ENCODE measurements around the gene CXCL14. TPM values are rescaled to one million over a fixed set of nuclear protein-coding genes. Genes with fewer than 3 reads are reported as not detected.

Gene CXCL14
- total RNA-seq, 2 donors from 2014 or later: 0.20 to 0.44 TPM

DNA sequence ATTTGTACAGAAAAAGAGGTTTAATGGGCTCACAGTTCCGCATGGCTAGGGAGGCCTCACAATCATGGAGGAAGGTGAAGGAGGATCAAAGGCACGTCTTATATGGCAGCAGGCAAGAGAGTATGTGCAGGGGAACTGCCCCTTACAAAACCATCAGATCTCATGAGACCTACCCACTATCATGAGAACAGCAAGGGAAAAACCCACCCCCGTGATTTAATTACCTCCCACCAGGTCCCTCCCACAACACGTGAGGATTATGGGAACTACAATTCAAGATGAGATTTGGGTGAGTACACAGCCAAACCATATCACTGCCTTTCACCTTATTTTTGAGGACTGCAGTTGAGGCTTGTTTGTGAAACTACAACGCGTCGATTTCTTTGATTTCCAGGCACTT is 22.2 kb downstream of the CXCL14 start:
- 89 to 94% methylated on average over 5 to 7 of the region's 7 CpGs for WGBS, 2 experiments (ENCODE audit: insufficient coverage in 1 of 2, insufficient read length in 1 of 2)
- TF ChIP-seq, protein P1, sequence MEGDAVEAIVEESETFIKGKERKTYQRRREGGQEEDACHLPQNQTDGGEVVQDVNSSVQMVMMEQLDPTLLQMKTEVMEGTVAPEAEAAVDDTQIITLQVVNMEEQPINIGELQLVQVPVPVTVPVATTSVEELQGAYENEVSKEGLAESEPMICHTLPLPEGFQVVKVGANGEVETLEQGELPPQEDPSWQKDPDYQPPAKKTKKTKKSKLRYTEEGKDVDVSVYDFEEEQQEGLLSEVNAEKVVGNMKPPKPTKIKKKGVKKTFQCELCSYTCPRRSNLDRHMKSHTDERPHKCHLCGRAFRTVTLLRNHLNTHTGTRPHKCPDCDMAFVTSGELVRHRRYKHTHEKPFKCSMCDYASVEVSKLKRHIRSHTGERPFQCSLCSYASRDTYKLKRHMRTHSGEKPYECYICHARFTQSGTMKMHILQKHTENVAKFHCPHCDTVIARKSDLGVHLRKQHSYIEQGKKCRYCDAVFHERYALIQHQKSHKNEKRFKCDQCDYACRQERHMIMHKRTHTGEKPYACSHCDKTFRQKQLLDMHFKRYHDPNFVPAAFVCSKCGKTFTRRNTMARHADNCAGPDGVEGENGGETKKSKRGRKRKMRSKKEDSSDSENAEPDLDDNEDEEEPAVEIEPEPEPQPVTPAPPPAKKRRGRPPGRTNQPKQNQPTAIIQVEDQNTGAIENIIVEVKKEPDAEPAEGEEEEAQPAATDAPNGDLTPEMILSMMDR (conservative IDR thresholded peaks at IDR 0.05): no peak
- H3K4me3 Mint-ChIP-seq: no peak overlapping the region

DNA sequence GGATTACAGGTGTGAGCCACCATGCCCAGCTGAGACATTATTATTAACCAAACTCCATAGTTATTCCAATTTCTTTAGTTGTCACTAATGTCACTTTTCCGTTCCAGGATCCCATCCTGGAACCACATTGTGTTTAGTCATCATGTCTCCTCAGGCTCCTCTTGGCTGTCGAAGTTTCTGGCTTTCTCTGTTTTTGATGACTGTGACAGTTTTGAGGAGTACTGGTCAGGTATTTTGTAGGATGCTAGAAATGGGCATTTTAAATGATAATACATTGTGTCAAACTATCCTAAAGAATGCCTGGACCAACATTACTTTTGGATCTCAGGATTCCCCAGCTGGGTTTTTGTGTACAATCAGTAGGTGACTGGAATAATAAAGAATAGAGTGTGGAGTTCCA is 23.3 kb downstream of the CXCL14 start:
- Mint-ChIP-seq H3K9me3 (no peaks in the 10 kb centered on the region), H3K4me3 (no peak overlapping the region), H3K27ac (no peak overlapping the region), H3K36me3 (ENCODE audit: low read depth) (no peaks in the 10 kb centered on the region), H3K4me1 (no peaks in the 10 kb centered on the region), H3K27me3 (ENCODE audit: insufficient read depth) (peaks cover 66% of the 10 kb centered on the region)
- H3K4me3 ChIP-seq (ENCODE audit: low read length): no peak overlapping the region
- no peaks in the 10 kb centered on the region for H3K36me3 ChIP-seq (ENCODE audit: control insufficient read depth, insufficient read depth, low read length)
- peaks cover 40% of the 10 kb centered on the region for H3K27me3 ChIP-seq (ENCODE audit: control insufficient read depth, insufficient read depth, low read length, poor library complexity, severe bottlenecking)
- H3K9ac ChIP-seq (ENCODE audit: extremely low read depth, low read length, poor library complexity, severe bottlenecking): no peak overlapping the region
- no peaks in the 10 kb centered on the region for H3K4me1 ChIP-seq (ENCODE audit: control insufficient read depth, insufficient read depth, low read length)
- 89 to 92% methylated on average over 1 to 2 of the region's 2 CpGs for WGBS, 2 experiments (ENCODE audit: insufficient coverage in 1 of 2, insufficient read length in 1 of 2)
- TF ChIP-seq, protein P1 (conservative IDR thresholded peaks at IDR 0.05): no peak
- no peaks in the 10 kb centered on the region for H3K9me3 ChIP-seq (ENCODE audit: control insufficient read depth, low read length)
- no peak for DNase-seq
- H3K27ac ChIP-seq (ENCODE audit: low read depth, low read length): no peak overlapping the region

More for the DNA sequence above, 22.2 kb downstream of the CXCL14 start:
- H3K27me3 Mint-ChIP-seq (ENCODE audit: insufficient read depth): peaks cover 56% of the 10 kb centered on the region
- no peaks in the 10 kb centered on the region for H3K9me3 Mint-ChIP-seq
- H3K27ac ChIP-seq (ENCODE audit: low read depth, low read length): no peak overlapping the region
- H3K4me3 ChIP-seq (ENCODE audit: low read length): no peak overlapping the region
- peaks cover 4% of the 10 kb centered on the region for H3K4me1 Mint-ChIP-seq
- no peaks in the 10 kb centered on the region for H3K9me3 ChIP-seq (ENCODE audit: control insufficient read depth, low read length)
- no peak overlapping the region for H3K27ac Mint-ChIP-seq
- no peaks in the 10 kb centered on the region for H3K4me1 ChIP-seq (ENCODE audit: control insufficient read depth, insufficient read depth, low read length)
- DNase-seq: no peak
- H3K27me3 ChIP-seq (ENCODE audit: control insufficient read depth, insufficient read depth, low read length, poor library complexity, severe bottlenecking): peaks cover 30% of the 10 kb centered on the region
- H3K9ac ChIP-seq (ENCODE audit: extremely low read depth, low read length, poor library complexity, severe bottlenecking): no peak overlapping the region
- H3K36me3 Mint-ChIP-seq (ENCODE audit: low read depth): no peaks in the 10 kb centered on the region
- no peaks in the 10 kb centered on the region for H3K36me3 ChIP-seq (ENCODE audit: control insufficient read depth, insufficient read depth, low read length)

DNA sequence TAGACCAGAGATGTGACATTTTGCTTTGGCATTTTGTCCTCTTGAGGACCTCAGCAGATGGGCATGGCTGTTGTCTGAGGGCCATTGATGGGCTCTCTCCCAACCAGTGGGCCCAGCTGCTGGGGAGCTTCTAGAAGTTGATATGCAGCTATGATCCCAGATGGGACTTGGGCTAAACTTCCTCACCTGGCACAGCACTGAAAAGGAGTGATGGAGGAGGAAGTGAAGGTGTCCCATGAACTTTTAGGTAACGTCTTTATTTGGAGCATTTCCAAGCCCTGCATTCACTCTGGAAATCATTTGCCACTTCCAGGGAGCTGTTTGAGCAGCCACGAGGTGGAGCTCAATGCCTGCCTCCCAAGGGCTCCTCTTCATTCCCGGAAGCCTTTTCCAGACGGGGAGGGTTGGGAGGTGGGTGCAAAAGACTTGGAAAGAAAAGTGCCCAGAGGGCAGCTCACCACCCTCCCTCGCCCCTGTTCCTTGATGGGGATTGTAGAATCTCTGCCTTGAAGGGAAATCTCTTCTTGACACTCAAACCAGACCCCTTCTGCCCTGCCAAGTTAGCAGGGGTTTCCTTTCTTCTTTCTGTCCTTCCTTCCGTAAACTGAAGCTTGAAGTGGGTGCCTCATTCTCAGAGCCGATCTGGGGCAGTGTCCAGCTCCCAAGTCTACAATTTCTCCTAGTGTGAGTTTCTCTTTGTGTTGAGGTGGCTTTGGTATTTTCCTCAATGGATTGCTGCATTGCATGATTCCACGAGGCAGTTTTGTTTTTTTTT is 24.9 kb downstream of the CXCL14 start:
- Mint-ChIP-seq H3K36me3 (ENCODE audit: low read depth) (no peaks in the 10 kb centered on the region), H3K27ac (no peak overlapping the region), H3K4me1 (peaks cover 9% of the 10 kb centered on the region), H3K9me3 (no peaks in the 10 kb centered on the region), H3K27me3 (ENCODE audit: insufficient read depth) (peaks cover 79% of the 10 kb centered on the region), H3K4me3 (no peak overlapping the region)
- TF ChIP-seq, protein P1 (conservative IDR thresholded peaks at IDR 0.05): peak; percentile 78
- Histone ChIP-seq H3K4me3 (ENCODE audit: low read length) (no peak overlapping the region), H3K4me1 (ENCODE audit: control insufficient read depth, insufficient read depth, low read length) (no peaks in the 10 kb centered on the region), H3K27ac (ENCODE audit: low read depth, low read length) (no peak overlapping the region), H3K9me3 (ENCODE audit: control insufficient read depth, low read length) (no peaks in the 10 kb centered on the region), H3K36me3 (ENCODE audit: control insufficient read depth, insufficient read depth, low read length) (no peaks in the 10 kb centered on the region), H3K27me3 (ENCODE audit: control insufficient read depth, insufficient read depth, low read length, poor library complexity, severe bottlenecking) (peaks cover 56% of the 10 kb centered on the region), H3K9ac (ENCODE audit: extremely low read depth, low read length, poor library complexity, severe bottlenecking) (no peak overlapping the region)
- peak; percentile 86 for DNase-seq
- 14 to 39% methylated on average over 1 to 8 of the region's 8 CpGs for WGBS, 2 experiments (ENCODE audit: insufficient coverage in 1 of 2, insufficient read length in 1 of 2)
